NCI-H2029 (cell line): Measurements from ENCODE around the gene CCNH.

Experiments used
- DNase-seq: peaks from one replicate; lab custom pipeline; 2025; lab: John Stamatoyannopoulos, UW

The CCNH gene

DNA sequence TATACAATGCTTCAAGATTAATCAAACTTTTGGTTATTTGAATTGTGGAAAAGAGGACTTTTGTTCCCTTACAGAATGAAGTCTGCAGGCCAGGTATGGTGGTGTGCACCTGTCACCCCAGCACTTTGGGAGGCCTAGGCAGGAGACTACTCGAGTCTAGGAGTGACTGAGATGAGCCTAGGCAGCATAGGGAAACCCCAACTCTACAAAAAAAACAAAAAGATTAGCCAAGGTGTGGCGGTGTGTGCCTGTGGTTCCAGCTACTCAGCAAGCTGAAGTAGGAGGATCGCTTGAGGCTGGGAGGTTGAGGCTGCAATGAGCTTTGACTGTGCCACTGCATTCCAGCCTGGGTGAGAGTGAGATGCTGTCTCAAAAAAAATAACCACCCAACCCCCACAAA, 9.3 kb downstream of the CCNH start:
- DNase-seq = no peak

DNA sequence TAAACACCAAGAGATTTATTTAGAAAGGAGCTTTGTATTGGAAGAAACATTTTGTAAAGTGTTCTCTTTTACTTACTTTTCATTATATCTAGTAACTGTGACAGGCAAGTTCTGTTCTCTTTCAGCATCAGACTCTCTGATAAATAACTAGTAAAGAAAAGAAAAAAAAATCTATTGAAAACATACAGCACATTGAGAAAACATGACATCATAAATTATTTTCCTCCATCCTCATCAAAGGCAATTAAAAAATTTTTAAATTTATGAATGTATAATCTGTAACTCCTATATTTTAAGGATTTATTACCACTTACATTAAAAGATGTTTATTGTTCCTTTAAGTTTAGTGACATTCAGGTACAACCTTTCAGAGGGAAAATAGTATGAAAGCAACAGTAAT, 11.1 kb downstream of the CCNH start:
- DNase-seq = no peak

DNA sequence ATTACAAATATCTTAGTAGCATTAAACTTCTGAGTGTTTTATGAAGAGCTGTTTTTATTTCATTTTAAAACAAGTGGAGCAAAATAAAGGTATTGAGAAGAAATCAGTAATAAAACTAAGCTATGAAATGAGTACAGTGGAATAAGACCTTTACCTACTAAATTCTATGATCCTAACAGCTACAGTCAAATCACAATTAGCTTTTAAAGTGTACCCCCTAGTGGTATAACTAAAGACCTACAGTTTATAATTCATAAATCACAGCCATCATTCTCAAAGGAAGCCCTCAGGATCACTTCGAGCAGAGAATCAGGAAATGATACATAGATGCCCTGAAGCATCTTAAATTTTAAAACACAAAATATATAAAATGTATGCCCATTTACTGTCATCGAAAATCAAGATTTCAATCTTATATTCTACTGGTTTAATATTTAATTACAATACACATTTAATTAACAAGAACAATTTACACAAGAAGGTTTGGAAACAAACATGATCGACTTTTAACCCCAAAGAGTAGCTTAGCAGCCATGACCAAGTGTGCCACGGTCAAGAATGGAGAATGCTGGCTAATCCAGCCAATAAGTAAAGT, 12.3 kb downstream of the CCNH start:
- DNase-seq = peak; percentile 34

DNA sequence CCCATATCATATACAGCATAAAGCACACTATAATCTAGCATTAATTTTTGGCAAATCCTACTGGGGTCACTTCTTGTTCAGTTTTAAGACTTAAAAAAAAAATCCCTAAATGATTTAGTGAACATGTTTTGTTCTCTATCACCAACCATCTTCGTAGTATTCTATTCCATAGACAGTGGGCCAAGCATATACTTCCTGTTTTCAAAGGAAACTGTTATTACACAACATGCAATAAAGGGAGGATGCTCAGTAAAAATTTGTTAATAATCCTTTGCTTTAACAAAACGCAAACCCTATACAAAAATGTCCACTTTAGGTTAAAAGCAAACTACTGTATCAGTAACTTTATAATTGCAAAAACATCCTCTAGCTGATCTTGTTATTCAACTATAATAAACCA, 13.0 kb downstream of the CCNH start:
- DNase-seq = no peak

DNA sequence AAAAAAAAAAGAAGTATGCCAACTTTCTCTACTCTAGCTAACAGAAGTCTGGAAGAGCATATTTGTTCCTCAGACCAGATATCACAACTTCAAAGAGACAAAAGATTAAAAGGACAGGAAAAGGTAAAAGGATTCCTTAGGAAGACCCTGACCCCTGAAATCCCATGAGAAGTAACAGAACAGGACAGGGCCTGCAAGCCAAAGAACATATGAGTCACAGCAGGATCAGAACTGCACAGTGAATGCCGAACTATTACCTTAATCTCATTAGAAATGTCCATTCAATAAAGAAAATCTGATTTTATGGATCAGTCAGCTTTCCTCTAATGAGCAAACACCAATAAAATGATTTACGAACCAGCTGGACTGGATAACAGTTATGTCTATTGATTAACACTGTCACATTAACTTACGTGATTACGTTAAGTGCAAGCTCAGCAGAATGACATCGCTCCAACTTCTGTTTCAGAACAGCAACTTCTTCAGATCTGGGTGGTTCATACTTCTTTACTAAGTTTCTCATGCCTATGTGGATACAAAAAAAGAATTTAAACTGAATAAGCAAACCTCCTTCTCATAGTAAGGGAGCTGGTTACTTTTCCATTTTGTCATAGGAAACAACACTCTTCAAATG, 13.6 kb downstream of the CCNH start:
- DNase-seq = no peak

DNA sequence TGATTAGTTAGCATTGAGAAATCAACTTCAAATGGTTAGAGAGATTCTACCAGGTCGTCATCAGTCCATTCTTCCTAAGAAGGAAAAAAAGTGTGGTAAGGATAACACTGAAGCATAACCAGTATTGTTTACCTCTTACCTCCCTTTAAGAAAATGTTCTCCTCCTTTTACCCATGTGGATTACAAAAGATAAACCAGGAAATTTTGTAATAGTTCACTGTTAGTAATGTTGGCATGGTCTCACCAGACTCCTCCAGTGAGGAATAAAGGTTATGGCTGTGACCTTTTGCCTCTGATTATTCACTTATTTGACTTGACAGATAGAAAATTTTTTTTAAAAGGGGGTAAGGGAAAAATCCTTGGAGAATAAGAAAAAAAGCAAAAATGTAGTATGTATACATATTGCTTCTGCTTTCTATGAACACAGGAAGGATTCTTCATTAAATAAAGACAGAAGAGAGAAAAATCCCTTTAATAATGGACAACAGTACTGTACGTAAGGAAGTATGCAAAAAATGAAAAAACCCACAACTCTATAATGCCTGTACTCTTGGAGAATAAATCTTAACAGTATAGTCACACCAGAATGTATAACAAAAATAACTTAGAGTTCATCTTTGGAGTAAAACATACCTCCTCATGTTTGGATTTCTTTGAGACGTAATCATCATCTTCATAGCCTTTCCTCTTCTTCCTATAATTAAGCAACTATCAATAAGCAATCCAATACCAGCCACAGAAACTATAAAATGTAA, 18.1 kb downstream of the CCNH start:
- DNase-seq = no peak

DNA sequence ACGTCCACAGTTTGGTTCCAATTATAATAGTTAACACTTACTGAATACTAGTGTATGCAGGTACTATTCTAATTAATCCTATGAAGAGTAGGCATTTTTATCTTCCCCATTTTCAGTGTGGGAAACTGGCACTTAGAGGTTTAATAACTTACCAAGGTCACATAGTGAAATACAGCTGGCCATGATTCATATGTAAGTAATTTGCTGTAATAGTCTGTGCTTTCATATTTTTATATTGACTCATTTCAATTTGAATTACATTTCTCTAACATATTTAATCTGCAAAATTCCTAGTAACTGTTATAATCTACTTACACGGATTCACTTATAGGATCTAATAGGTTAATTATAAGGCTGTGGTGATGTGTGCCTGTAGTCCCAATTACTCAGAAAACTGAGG, 19.4 kb downstream of the CCNH start:
- DNase-seq = no peak

DNA sequence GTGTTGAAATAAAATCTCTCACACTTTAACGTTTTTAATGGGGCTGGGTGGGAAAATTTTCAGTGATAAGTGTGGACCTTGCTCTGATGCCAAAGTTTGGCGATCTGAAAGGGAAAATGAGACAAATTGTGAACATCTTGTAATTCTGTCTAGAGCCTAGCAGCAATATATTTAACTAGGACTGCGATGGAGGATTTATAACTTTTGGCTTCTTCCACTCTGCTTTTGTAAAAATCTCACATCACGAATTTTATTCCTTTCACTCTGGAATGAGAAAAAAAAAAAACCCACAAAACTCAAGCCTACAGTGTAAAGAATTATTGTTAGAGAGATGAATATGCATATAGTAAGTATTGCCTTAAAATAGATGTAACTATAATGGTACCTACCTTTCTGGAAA, 19.9 kb downstream of the CCNH start:
- DNase-seq = no peak

DNA sequence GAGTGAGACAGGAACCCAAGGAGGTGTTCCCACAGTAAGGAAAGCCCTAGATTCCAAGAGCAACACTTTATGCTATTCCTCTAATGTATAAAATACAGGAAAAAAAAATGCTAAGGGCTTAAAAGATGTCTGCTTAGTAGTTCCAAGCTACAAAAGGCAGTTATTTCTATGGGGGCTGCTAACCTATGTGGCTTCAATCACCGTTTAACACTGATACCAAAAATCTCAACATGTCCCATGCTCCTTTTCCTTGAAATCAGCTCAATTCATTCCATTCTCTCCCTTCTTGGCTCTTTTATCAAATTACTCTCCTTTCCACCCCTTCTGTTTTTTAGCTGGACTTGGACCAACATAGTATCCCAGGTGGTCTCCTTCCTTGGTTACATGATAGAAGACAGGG, 20.6 kb downstream of the CCNH start:
- DNase-seq = no peak

DNA sequence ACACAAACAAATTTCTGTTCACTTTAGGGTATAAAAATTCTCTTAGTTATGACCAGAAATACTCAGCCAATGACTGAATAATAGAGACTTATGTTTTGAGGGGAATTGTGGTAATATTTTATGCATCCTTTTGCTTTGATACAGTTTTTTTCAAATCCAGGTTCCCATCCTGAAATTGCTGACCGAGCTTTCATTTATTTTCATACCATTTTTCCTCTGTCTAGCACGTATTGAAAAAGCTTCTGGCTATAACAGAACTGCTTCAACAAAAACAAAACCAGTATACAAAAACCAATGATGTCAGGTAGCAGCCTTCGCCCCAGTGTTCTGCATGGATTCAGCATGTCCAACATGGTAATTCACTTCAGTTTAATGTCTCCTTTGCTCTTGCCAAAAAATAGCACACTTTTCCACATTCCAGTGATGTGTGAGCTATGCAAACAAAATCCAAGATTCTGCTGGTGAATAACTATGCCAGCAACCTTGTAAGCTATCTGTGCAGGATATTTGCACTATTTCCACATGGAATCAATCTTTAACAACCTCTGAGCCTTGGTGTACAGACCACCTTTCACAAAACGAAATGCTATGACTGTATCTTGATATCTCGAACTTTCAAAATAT, 22.0 kb downstream of the CCNH start:
- no peak for DNase-seq

DNA sequence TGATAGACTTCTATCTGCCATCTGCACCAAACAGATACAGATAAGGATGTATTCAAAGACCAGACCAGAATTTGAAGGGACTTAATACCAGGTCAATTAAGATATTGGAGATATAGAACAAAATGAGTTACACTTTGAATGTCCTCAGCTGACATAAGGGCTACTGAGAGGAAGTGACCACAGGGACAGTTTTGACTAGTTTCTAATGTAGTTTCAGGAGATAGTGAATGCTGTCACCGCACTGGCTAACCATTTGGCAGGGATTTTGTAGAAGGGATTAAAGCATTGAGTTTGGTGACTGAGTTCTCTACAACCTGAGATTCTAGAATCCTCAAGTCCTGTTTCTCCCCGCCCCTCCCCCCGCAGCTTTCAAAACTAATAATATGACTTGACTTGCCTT, 22.7 kb downstream of the CCNH start:
- DNase-seq = no peak

DNA sequence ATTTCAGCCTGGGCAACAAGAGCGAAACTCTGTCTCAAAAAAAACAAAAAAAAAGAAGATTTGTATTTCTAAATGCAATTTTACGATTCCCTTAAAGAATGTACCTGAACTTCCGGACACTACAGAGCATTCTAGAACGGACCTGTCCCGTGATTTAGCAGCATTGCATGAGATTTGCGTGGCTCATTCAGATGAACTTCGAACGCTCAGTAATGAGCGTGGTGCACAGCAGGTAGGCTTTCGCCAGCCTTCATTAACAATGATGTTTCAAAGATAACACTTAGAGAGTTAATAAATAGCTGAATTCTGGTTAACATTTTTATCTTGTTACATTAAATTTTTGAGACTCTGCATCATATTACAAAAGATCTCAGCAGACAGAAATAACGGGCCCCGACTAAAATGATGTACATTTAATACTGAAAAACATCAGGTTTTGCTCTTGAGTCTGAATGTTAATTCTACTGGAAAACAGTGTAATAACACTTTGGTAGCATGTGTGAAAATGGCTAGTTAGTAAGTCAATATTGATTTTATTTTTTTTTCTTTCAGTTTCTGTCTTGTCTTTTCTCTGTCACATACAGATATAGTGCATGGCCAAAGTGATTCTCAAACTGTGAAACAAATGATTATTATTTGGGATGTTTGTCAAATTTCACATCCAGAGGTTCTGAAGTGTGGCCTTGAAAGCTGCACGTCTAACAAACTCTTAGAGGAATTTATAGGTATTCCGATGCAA, 23.3 kb downstream of the CCNH start:
- DNase-seq = no peak

DNA sequence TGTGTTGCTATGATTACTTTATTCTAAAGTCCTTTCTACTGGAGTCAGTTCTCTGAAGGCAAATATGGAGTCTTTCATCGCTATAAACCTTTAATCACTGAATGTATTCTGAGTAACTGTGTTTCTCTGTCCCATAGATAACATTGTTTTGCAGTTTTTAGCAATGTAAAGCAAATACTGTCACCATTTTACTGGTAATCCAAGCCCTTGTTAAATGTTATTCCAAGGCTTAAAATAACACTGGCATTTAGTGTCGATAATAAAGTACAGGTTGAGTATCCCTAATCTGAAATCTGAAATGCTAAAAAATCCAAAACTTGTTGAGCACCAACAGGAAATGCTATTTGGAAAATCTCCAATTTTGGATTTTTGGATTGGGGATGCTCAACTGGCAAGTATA, 24.6 kb downstream of the CCNH start:
- no peak for DNase-seq

DNA sequence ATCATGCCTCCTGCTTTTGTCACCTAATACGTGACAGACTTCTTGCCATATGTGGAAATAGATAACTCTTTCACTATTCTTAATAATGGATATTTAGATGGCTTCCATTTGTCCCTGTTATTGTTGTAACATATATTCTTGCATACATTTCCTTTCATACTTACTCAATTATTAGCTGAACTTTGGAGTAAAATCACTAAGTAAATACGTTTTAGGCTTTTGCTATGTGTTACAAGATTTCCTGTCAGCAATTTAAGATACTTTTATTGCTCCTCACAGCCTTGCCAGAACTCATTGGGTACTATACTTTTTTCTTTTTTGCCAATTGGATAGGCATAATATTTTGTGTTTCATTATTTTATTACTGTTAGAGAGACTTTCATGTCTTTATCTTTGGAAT, 26.9 kb downstream of the CCNH start:
- no peak for DNase-seq

DNA sequence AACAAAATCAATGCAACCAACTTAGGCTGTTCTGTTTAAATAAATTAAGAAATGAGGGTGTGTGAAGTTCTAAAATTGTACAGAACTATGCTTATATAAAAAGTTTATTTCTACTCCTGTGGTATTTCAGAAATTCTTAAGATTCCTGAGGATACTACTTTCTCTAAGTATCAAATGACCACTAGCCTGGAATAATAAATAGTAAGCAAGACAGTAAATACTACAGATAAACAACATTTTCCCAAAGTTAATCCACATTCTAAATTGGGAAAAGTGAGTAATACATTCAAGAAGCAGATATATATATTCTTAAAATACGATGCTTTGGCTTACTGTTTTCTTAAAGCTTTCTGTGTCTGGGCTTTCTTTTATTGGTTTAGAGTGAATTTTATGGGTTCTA, 29.5 kb downstream of the CCNH start:
- no peak for DNase-seq

DNA sequence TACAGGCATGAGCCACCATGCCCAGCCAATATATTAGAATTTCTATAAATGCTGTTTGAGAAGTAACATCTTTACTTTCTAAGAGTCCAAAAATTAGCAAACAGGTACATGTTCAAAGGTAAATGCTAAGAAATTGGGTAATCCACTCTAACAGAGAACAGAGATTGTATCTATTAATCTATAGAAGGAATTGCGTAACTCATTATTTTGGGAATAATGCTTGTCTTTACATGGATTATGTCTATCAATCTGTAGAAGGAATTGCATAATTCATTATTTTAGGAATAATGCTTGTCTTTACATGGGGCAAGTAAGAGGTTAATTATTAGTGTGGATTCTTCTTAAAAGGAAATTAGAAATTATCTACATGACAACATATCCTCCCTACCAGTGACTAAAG, 30.5 kb downstream of the CCNH start:
- no peak for DNase-seq

DNA sequence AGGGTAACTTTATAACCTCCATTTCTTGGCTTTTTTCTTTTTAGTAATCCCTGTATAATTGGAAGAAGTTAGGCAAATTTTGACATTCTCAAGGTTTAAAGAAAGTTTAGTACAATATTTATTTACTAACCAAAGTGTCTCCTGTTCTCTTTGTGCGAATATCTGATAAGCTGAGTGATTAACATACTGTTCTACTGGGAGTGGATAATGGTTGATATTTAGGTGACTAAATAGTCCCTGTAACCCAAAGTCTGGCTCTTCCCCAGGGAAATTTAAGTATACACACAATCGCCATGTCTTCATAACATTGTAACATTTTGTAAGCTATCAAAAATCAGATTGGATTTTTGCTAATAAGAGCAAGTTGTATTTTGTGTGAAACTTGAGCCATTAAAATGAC, 40.0 kb downstream of the CCNH start:
- no peak for DNase-seq

DNA sequence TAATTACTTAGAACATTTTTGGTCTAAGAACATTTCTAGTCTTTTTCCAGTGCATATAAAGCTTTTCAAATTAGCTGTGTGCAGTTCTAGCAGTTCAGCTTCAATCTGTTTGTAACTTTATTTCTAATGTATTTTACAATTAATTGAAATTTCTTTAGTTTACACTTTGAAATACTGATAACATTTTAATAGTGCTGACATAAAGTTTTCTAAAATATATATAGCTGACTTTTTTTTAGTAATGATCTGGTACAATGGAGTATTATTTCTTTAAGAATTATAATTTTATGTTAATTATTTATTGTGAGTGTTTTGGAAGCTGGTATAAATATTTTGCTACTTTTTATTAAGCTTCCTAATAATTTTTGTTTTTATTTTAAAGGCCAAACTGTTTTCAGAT, 43.3 kb downstream of the CCNH start:
- DNase-seq = no peak

DNA sequence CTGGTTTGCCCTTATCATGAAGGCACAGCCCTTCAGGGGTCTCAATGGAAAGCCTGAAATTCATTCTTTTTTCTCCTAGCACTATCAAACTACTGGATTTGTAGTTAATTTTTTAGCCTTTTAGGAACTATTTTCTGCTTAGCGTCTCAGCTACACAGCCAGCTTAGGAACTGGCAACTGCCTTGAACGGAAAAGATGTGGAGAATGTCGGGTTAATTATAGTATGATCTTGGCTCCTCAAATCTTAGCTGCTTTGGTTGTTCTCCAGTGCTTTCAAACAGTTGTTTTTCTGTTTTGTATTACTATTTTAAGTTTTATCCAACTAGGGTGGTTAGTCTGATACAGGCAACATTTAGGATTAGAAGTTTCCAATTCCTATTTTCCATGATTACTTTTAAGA, 44.1 kb downstream of the CCNH start:
- DNase-seq = no peak

DNA sequence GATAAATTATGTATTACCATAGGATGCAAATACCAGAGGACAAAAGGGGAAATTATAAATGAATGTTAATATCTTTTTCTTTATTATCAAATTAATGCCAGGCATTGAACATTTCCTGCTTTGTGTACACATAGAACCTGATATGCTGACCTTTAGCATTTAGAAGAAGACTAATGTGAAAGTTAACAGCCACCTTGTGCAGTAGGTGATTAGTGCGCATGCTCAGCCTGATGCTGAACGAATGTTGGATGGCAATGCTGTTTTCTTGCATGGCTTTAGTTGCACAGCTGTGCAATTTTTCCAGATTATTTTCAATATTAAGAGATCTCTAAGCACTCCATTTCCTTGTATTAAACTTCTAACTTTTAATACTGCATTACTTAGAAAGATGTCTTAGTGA, 45.5 kb downstream of the CCNH start:
- no peak for DNase-seq

DNA sequence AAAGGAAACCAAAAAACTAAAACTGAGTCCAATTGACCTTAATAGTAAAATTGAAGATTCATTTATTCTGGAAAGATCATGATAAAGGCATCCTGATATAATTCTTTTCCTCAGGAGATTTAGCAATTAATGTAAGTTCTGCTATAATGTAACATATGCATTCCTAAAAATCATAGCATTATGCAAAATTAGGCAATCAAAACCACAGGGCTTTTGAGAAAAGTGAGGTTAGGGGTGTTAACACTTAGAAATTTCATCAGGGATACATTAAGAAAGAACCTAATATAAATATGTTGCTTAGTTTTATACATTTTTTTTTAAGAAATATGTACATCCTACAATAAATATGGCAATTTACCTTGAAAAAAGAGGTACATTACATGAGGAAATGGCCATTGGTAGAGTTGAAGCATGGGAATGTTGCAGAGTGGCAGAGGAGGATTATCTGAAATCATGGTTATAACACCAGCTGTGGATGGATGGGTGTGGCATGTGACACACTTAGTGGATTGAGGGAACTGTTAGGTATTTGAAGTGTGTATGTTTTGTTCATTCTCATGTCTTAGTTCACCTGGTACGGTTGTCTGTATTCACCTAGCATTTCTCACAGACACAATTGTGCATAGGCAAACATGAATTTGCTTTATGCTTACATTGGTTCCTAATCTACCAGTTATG, 51.1 kb downstream of the CCNH start:
- DNase-seq = no peak

DNA sequence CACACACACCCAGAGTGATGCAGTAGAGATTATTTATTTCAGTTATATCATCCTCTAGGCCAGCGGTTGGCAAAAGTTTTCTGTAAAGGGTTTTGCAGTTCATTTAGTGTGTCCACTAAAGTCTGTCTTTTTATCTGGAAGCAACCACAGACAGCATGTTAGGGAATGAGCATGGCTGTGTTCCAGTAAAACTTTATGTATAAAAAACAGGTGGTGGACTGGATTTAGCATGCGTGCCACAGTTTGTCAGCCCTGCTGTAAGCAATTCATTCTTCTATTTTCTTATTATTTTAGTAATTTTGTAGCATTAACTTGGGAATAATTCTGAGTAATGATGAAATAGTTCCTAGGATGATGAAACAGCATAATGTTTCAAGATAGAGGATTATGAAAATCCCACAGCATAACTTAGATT, 51.7 kb downstream of the CCNH start:
- no peak for DNase-seq
